K562 (cell line): Measurements from ENCODE around the gene TJAP1. TPM values are rescaled to one million over a fixed set of nuclear protein-coding genes. Genes with fewer than 3 reads are reported as not detected.

Source experiments
- ATAC-seq: fragments of 200-7000 bp; cut with Tn5 transposase; 3 replicates; pipeline ENCODE4 v1.9.1; 2020; ENCODE audit warnings: moderate library complexity
- BruUV-seq: library from RNA; stranded (reverse); fragments of 400-500 nt; replicated peaks from 2 replicates; lab custom pipeline; 2021; lab: Mats Ljungman, UMichigan
- CTCF ChIA-PET: fragments of 300-600 bp; formaldehyde crosslinking; extraction: SDS; loops from one replicate; lab custom pipeline; 2021; ENCODE audit warnings: low intra/inter-chr PET ratio; lab: Yijun Ruan, JAX
- POLR2A ChIA-PET: fragments of 300-600, 350-650 bp; sonication (Branson Sonifier 250); formaldehyde crosslinking; extraction: SDS; loops from one replicate; lab custom pipeline; 2021; ENCODE audit warnings: antibody characterized with exemption, inconsistent platforms; lab: Yijun Ruan, JAX
- DNase-seq, 4 experiments: peaks; one replicate each; pipeline versions ENCODE4 v3.0.0 to v3.0.0-alpha.2; 2011 to 2018; ENCODE audit warnings: low spot score in 3 of 4, mixed read lengths in 3 of 4; ENCODE audit errors: extremely low read depth in 1 of 4
- FAIRE-seq: peaks from 2 replicates; lab custom pipeline; 2011; peaks lifted over from hg19 to GRCh38; lab: Jason Lieb, UNC
- H2AFZ ChIP-seq: 2 replicates; pipeline ENCODE4 v1.6.0; 2011; ENCODE audit warnings: low read depth, low read length, control low read depth, inconsistent platforms
- H3K27ac ChIP-seq: fragments of 200-600 bp; 3 replicates; pipeline ENCODE4 v1.8.0; 2011; ENCODE audit warnings: low read depth, mild to moderate bottlenecking, control low read depth, inconsistent platforms, low read length, moderate library complexity, mixed read lengths; ENCODE audit errors: extremely low read depth
- H3K27me3 ChIP-seq, 2 experiments: fragments of 300-600 bp in 1 of 2; 2 replicates in 1 of 2; 3 replicates in 1 of 2; pipeline versions ENCODE4 v1.6.0 to v1.8.0; 2011; ENCODE audit warnings: inconsistent platforms in 2 of 2, low read length in 2 of 2, mild to moderate bottlenecking in 1 of 2, mixed read lengths in 1 of 2, moderate library complexity in 1 of 2; ENCODE audit not compliant: control insufficient read depth in 2 of 2, insufficient read depth in 2 of 2
- H3K36me3 ChIP-seq: fragments of 300-600 bp; 3 replicates; pipeline ENCODE4 v1.8.0; 2011; ENCODE audit warnings: mild to moderate bottlenecking, low read length, inconsistent platforms; ENCODE audit not compliant: control insufficient read depth, insufficient read depth
- H3K4me1 ChIP-seq, 2 experiments: fragments of 200-600 bp in 1 of 2; replicated peaks in 1 of 2; 2 replicates in 1 of 2; 3 replicates in 1 of 2; pipeline versions ENCODE4 v1.5.1 to v1.8.0; 2011; ENCODE audit warnings: inconsistent platforms in 2 of 2, low read length in 2 of 2, mild to moderate bottlenecking in 1 of 2, mixed read lengths in 1 of 2, moderate library complexity in 1 of 2; ENCODE audit not compliant: control insufficient read depth in 2 of 2, insufficient read depth in 2 of 2
- H3K4me2 ChIP-seq: 2 replicates; pipeline ENCODE4 v1.6.1; 2011; ENCODE audit warnings: low read length, control low read depth, inconsistent platforms, mixed read lengths; ENCODE audit not compliant: insufficient read depth
- H3K4me3 ChIP-seq: fragments of 200-600 bp; sonication (generic), shearing (Covaris generic); 2 replicates; pipeline ENCODE4 v1.5.1; 2016; ENCODE audit warnings: control low read depth, inconsistent platforms
- H3K79me2 ChIP-seq: fragments of 200-600 bp; 3 replicates; pipeline ENCODE4 v1.8.0; 2011; ENCODE audit warnings: low read length, inconsistent platforms; ENCODE audit not compliant: control insufficient read depth, insufficient read depth
- H3K9ac ChIP-seq, 2 experiments: 2 replicates each; pipeline versions ENCODE4 v1.6.0 to v1.6.1; 2011; ENCODE audit warnings: low read depth in 2 of 2, low read length in 2 of 2, control low read depth in 1 of 2, inconsistent platforms in 1 of 2, mild to moderate bottlenecking in 1 of 2, mixed read lengths in 1 of 2; ENCODE audit not compliant: insufficient read depth in 1 of 2
- H3K9me1 ChIP-seq: one replicate; pipeline ENCODE4 v1.6.0; 2011; ENCODE audit warnings: inconsistent platforms, mild to moderate bottlenecking, low read length, moderate library complexity; ENCODE audit not compliant: control insufficient read depth, insufficient read depth
- H3K9me3 ChIP-seq: replicated peaks from 2 replicates; pipeline ENCODE4 v1.5.1; 2011; ENCODE audit warnings: low read depth, low read length, inconsistent platforms; ENCODE audit not compliant: control insufficient read depth, insufficient read depth
- H4K20me1 ChIP-seq: replicated peaks from 2 replicates; pipeline ENCODE4 v1.6.1; 2011; ENCODE audit warnings: low read length, inconsistent platforms, mixed read lengths; ENCODE audit not compliant: control insufficient read depth, insufficient read depth
- CEBPG ChIP-seq, 3 experiments: fragments of 200-800 bp in 1 of 3; sonication (Bioruptor generic) in 1 of 3; sonication (generic) in 1 of 3; formaldehyde crosslinking in 1 of 3; IDR thresholded peaks in 2 of 3; conservative IDR thresholded peaks in 1 of 3; 2 replicates each; pipeline versions ENCODE4 v1.6.1 to v1.8.0; 2016 to 2022; ENCODE audit warnings: missing compliant biosample characterization in 2 of 3, missing genetic modification characterization in 2 of 3, mild to moderate bottlenecking in 1 of 3, missing genetic modification reagents in 1 of 3
- MIER1 ChIP-seq: fragments of 450-650 bp; IDR thresholded peaks from 2 replicates; pipeline ENCODE4 v1.6.1; 2016; ENCODE audit warnings: antibody characterized with exemption, mild to moderate bottlenecking, low read depth
- RNF2 ChIP-seq: sonication (generic); IDR thresholded peaks from 2 replicates; pipeline ENCODE4 v1.6.1; 2016
- ZNF707 ChIP-seq: fragments of 250-450 bp; sonication (Bioruptor Pico); conservative IDR thresholded peaks from 2 replicates; pipeline ENCODE4 v1.8.0; 2022; ENCODE audit warnings: inconsistent platforms, mild to moderate bottlenecking, moderate library complexity
- WGBS: fragments of 100-300 bp; shearing (Covaris generic); methylation state at CpG from one replicate; pipeline ENCODE4 v1.1.6; 2016; ENCODE audit warnings: low coverage, mixed read lengths; ENCODE audit not compliant: insufficient coverage; ENCODE audit errors: missing lambda C conversion rate; 5-methylcytosine and 5-hydroxymethylcytosine counted together
- in situ Hi-C: fragments of 300-500 bp; cut with MboI; formaldehyde crosslinking; loops from 4 replicates; pipeline ENCODE4 v1.15.0; 2018; ENCODE audit warnings: inconsistent platforms, mixed read lengths
- intact Hi-C: fragments of 100-400 bp; cut with micrococcal nuclease; formaldehyde crosslinking; loops from 2 replicates; pipeline ENCODE4 v1.14.2; 2022
- polyA plus RNA-seq, 8 experiments: library from polyadenylated mRNA; depleted of rRNA in 4 of 8; stranded (reverse) in 5 of 8; unstranded in 3 of 8; fragments of >200 nt; fragmentation: Nextera tagmentation in 2 of 8; fragmentation: Illumina TruSeq in 1 of 8; extraction: Ambion mirVana in 2 of 8; extraction: Trizol in 1 of 8; gene quantifications; 2 replicates each; pipeline versions ENCODE4 v1.2.1 to v1.2.3, GENCODE V29; 2011 to 2014; ENCODE audit warnings: inconsistent platforms in 1 of 8, missing spikeins in 1 of 8
- total RNA-seq, 7 experiments: library from RNA; depleted of rRNA in 6 of 7; stranded (reverse); fragments of >200 nt in 6 of 7; fragmentation: Illumina TruSeq in 2 of 7; extraction: Trizol in 2 of 7; gene quantifications; 2 replicates each; pipeline versions ENCODE4 v1.2.1 to v1.2.3, GENCODE V29; 2011 to 2021; ENCODE audit warnings: low replicate concordance in 1 of 7
- TF ChIP-seq, protein P1 (sequence below), 2 experiments: fragments of 450-650 bp in 1 of 2; sonication (generic) in 1 of 2; formaldehyde crosslinking in 1 of 2; IDR thresholded peaks in 1 of 2; conservative IDR thresholded peaks in 1 of 2; 2 replicates each; pipeline versions ENCODE4 v1.6.1 to v1.8.1; 2016 to 2023; ENCODE audit warnings: mild to moderate bottlenecking in 2 of 2, moderate library complexity in 2 of 2, inconsistent platforms in 1 of 2, missing genetic modification reagents in 1 of 2
- TF ChIP-seq, protein P2 (sequence below): fragments of 200-800 bp; sonication (Bioruptor generic); IDR thresholded peaks from 2 replicates; pipeline ENCODE4 v1.6.1; 2017; ENCODE audit warnings: missing genetic modification characterization, missing compliant biosample characterization
- TF ChIP-seq, protein P3 (sequence below): sonication (generic); formaldehyde crosslinking; IDR thresholded peaks from 2 replicates; pipeline ENCODE4 v1.8.0; 2022; ENCODE audit warnings: missing genetic modification reagents, mild to moderate bottlenecking, borderline replicate concordance

The TJAP1 gene
- total and polyA plus RNA-seq, 9 of the 15 experiments (the other 6 are each of a cell fraction or from before 2014, with no cell fraction given) = 0.06 to 35.8 (median 16.2) TPM

DNA sequence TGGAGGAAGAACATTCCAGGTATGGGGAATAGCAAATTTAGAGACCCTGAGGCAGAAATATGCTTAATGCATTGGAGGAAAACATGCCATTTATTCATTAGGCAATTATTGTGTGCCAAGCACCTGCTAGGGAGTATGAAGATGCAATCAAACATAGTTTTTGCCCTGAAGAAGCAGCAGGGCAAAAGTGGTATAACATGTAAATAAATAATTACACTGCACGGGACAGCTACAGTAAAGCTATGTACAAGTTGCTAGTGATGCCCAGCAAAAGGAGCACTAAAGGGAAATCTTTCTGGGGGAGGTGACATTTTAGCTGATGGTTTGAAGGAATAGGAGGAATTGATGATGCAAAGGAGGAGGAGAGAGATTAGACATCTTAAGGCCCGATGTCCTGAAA lies 624 bp upstream of the TJAP1 start:
- Histone ChIP-seq H3K79me2 (peaks cover 15% of the 10 kb centered on the region), H3K4me3 (peak overlapping the region; percentile 80), H3K9me1 (no peaks in the 10 kb centered on the region), H3K9ac (peak overlapping the region; percentile 83 to 92; a peak in 3 of 4 replicates), H3K27ac (no peak overlapping the region), H3K9me3 (no peaks in the 10 kb centered on the region), H4K20me1 (no peaks in the 10 kb centered on the region), H3K4me1 (peaks cover 0 to 13% of the 10 kb centered on the region in 2 experiments; a peak in 4 of 5 replicates), H3K4me2 (peak overlapping the region; percentile 93), H3K27me3 (no peaks in the 10 kb centered on the region), H3K36me3 (0 out of 3 replicates have a peak, but pooled peaks cover 4% of the 10 kb centered on the region), H2AFZ (peak overlapping the region; percentile 94)
- 8% methylated on average over 2 of the region's 2 CpGs for WGBS
- FAIRE-seq = no peak
- no peak for ATAC-seq
- no peak for DNase-seq
- TF ChIP-seq ZNF707 (CRISPR knock-in tag) (no peak), CEBPG (CRISPR knock-in tag; IDR thresholded peaks at IDR 0.05) (no peak), CEBPG (tag; conservative IDR thresholded peaks at IDR 0.05 in 1 of 2, IDR thresholded peaks at IDR 0.05 in 1 of 2) (peak in 1 of 2 experiments; percentile 20; a peak in 1 of 4 replicates), RNF2 (no peak), MIER1 (no peak)
- TF ChIP-seq, protein P1, sequence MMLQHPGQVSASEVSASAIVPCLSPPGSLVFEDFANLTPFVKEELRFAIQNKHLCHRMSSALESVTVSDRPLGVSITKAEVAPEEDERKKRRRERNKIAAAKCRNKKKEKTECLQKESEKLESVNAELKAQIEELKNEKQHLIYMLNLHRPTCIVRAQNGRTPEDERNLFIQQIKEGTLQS (IDR thresholded peaks at IDR 0.05) = peak; percentile 9; the same call in 1 of the 2 replicates
- TF ChIP-seq, protein P1 (CRISPR knock-in tag; conservative IDR thresholded peaks at IDR 0.05) = no peak
- TF ChIP-seq, protein P2, sequence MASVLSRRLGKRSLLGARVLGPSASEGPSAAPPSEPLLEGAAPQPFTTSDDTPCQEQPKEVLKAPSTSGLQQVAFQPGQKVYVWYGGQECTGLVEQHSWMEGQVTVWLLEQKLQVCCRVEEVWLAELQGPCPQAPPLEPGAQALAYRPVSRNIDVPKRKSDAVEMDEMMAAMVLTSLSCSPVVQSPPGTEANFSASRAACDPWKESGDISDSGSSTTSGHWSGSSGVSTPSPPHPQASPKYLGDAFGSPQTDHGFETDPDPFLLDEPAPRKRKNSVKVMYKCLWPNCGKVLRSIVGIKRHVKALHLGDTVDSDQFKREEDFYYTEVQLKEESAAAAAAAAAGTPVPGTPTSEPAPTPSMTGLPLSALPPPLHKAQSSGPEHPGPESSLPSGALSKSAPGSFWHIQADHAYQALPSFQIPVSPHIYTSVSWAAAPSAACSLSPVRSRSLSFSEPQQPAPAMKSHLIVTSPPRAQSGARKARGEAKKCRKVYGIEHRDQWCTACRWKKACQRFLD (CRISPR knock-in tag) = no peak
- TF ChIP-seq, protein P3, sequence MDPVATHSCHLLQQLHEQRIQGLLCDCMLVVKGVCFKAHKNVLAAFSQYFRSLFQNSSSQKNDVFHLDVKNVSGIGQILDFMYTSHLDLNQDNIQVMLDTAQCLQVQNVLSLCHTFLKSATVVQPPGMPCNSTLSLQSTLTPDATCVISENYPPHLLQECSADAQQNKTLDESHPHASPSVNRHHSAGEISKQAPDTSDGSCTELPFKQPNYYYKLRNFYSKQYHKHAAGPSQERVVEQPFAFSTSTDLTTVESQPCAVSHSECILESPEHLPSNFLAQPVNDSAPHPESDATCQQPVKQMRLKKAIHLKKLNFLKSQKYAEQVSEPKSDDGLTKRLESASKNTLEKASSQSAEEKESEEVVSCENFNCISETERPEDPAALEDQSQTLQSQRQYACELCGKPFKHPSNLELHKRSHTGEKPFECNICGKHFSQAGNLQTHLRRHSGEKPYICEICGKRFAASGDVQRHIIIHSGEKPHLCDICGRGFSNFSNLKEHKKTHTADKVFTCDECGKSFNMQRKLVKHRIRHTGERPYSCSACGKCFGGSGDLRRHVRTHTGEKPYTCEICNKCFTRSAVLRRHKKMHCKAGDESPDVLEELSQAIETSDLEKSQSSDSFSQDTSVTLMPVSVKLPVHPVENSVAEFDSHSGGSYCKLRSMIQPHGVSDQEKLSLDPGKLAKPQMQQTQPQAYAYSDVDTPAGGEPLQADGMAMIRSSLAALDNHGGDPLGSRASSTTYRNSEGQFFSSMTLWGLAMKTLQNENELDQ = no peak
- BruUV-seq = no TSS peak
- intact Hi-C loops (no loop called here), in situ Hi-C loops (no loop called here)
- CTCF ChIA-PET = no interaction called here
- POLR2A ChIA-PET = interaction anchor here (0.6 to 4.9 kb wide), 8 partner anchors 12 to 581 kb away, joined by 3 to 24 read pairs (median 4); no protein-coding TSS in a partner anchor
